HG03460 (cell line): ENCODE results near the gene TAS2R60.
"Not testable (repeated sequence)": the region's sequence is repeated elsewhere in the genome, so short reads cannot be mapped to it uniquely, and the experiment has no call there.

Experiments
- ATAC-seq: cut with Tn5 transposase; IDR thresholded peaks from one replicate; pipeline ENCODE4 v1.9.1; 2021; ENCODE audit not compliant: unreplicated experiment

Gene TAS2R60

DNA sequence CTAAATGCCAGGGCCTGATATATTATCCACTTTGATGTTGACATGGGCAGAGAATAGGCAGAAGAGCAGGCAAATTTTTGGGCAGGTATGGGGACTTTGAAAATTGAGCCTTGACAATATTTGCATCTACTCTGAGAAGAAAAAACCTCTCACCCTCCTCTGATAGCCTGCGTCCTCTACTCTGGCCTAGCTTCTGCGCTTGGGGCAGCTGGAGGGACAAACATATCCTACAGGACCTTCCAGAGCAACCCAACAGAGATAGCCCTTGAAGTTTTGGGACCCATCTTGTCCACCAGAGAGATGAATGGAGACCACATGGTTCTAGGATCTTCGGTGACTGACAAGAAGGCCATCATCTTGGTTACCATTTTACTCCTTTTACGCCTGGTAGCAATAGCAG is at the start of gene TAS2R60:
TAS2R60 (plus strand) TSS at position 301 of the 400 bp plus-strand sequence; CDS start at position 301, 0 bp downstream.
- no peak for ATAC-seq

- no peak for ATAC-seq
These were observed 49.2 kb upstream of the TAS2R60 start for GRCh38 chr7:143394068-143394467.

DNA sequence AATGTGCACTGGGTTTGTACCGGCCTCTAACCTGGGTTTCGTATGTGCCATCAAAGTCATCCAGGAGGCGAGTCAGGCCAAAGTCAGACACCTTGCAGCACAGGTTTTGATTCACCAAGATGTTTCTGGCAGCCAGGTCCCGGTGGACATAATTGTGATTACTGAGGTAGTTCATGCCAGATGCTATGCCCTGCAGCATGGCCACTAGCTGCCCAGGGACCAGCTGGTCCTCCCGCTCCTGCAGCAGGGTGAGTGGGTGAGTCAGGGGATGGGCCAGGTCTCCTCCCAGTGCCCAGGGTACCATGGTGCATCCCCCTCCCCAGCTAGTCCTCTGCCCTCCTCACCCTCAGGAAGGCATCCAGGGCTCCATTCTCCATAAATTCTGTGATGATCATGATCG is 48.5 kb upstream of the TAS2R60 start:
- no peak for ATAC-seq

DNA sequence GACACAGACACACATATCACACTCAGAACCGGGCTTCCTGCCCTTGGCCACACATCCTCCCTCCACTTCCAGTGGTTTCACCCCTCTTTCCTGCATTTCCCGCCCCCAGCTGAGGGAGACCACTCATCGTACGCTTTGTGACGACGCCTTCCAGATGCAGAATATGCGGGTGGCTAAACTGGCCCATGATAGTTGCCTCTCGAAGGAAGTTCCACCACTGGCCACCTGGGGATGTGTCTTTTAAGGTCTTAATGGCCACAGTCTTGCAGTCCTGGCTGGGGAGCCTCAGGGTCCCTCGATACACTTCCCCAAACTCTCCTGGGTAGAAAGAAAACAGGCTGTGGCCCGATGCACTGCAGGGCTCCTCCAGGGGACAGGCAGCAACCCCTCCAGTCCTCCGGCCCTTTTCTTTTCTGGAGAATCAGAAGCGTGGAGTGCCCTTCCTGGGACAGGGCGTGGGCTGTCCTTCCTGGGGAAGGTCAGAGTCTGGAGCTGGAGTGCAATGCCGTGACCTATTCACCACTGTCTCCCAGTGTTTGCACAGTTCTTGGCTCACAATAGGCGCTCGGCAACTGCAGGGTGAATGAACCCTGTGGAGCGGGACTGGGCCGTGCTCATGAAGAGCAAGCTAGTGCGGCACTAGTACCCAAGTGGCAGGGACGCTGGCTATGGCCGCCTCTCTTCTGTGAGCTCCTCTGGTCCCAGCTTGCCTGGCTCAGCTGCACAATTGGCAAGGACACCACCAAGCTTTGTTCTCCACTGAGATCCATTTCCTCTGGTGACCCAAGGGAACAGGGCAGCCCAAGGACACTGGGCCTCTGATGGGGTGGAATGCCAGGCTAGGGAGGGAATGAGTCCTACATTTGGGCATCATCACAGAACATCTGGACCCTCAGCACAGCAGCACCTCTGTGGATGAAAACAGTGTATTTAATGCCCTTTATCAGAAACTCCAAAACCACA is 47.8 kb upstream of the TAS2R60 start:
- ATAC-seq, result no peak

GRCh38 chr7:143396182-143396581 is 47.1 kb upstream of the TAS2R60 start:
- ATAC-seq, result no peak

GRCh38 chr7:143396625-143397556 is 46.4 kb upstream of the TAS2R60 start:
- ATAC-seq, result no peak

DNA sequence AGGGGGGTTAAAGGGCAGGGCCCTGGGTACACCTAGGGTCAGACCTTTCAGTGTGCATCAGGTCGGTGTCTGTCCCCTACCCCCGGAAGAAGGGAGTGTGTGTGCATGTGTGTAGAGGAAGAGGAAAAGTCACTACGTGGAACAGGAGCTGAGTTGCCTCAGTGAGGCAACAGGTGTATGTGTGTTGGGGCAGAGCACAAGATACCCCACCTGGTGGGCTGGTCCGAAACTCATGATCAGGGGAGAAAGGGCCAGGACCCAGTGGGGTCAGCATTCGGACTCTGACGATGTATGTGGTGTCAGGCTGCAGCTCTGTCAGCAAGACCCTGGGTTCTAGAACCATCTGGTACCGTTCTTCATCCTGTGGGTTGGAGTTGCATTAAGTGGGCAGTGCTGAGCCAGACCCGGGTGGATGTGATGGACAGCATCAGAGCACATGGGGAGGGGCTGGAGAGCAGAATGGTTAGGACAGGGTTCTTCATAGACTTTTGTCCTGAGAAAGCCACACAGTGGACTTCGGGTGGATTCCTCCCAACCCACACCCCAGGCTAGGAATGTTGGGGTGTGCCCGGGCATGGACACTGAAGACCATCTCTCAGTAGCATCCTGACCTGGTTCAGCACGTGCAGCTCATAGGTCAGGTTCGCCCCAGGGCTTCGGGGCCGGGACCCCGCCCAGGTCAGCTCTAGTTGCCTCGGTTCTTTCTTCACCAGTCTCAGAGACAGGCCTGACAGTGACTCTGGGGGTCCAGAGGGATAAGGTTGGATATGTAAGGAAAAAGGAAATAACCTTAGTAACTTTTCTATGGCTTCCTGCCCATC is 45.3 kb upstream of the TAS2R60 start:
- ATAC-seq, result no peak

DNA sequence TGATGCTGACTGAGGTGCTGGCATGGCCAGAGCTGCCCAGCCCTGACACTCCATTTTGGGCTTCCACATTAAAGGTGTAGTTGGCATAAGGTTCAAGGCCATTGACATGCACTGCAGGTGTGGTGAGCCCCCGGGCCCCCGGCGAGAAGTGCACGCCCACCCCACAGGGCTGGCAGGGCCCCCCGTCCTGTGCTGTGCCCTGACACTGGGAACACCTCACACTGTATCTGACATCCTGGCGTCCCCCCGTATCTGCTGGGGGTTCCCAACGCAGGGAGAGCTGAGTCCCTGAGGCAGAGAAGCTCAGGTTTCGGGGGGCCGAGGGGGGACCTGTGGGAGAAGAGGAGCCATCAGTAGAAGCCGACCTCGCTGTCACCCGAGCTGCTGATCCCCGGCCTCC is 44.6 kb upstream of the TAS2R60 start:
- no peak for ATAC-seq

DNA sequence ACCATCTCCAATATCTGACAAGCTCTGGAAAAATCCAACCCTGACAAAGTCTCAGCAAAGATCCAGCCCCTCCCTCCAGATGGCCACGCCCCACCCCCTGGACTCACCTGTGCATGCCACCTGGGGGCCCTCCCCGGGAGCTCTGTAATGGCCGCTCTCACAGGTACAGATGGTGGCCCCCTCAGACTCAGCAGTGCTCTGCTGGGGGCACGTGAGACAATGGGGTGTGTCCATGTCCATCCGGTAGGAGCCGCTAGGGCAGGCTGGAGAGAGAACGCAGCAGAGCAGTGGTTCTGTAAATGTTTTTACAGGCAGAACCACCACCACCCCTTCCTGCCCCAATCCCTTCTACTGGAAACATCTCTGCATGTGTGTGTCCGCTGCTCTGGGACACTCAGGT is 44.1 kb upstream of the TAS2R60 start:
- no peak for ATAC-seq

DNA sequence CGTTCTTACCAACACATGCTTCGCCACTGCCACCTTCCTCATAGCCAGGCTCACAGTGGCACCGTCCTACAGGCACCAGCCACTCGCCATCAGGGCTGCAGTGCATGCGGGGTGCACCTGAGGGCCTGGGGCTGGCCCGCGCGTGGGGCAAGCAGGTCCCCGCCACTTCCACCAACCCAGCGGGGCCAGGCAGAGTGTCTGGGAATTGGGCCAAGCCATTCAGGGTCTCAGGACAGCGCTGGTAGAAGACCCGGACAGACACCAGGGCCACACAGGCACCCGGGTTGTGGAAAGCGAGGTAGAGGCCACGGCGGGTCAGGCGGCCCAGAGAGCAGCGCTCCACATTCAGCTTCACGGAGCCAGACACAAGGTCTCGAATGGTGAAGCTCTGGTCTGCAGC is 43.6 kb upstream of the TAS2R60 start:
- no peak for ATAC-seq

- ATAC-seq, result no peak
These were observed 42.0 kb upstream of the TAS2R60 start for GRCh38 chr7:143401265-143401664.

DNA sequence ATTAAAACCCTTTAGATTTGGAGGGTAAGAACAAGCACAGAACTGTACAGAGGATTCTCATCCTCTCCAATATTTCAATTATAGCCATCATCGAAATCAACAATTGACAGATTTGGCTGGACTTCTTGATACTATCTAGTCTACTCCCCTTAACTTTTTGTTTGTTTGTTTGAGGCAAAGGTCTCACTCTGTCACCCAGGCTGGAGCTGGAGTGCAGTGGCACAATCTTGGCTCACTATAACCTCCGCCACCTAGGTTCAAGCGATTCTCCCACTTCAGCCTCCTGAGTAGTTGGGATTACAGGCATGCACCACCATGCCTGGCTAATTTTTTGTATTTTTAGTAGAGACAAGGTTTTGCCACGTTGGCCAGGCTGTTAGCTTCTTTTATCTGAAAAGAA is 41.0 kb upstream of the TAS2R60 start:
- ATAC-seq, result not testable (repeated sequence)

GRCh38 chr7:143405173-143406001 is 37.9 kb upstream of the TAS2R60 start:
- no peak for ATAC-seq

DNA sequence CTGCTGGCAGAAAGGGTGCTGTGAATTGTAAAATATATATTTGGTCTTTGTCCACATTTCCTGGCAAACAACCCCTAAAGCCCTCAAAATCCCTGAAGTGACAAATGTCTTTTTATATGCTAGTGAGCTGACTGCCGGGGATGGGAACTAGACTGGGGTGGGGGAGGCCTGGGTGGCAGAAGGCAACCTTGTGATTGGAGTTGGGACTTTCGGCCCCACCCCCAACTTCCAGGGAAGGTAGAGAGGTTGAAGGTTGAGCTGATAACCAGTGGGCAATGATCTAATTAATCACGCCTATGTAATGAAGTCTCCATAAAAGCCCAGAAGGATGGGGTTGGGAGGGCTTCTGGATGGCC is 37.3 kb upstream of the TAS2R60 start:
- ATAC-seq, result no peak

DNA sequence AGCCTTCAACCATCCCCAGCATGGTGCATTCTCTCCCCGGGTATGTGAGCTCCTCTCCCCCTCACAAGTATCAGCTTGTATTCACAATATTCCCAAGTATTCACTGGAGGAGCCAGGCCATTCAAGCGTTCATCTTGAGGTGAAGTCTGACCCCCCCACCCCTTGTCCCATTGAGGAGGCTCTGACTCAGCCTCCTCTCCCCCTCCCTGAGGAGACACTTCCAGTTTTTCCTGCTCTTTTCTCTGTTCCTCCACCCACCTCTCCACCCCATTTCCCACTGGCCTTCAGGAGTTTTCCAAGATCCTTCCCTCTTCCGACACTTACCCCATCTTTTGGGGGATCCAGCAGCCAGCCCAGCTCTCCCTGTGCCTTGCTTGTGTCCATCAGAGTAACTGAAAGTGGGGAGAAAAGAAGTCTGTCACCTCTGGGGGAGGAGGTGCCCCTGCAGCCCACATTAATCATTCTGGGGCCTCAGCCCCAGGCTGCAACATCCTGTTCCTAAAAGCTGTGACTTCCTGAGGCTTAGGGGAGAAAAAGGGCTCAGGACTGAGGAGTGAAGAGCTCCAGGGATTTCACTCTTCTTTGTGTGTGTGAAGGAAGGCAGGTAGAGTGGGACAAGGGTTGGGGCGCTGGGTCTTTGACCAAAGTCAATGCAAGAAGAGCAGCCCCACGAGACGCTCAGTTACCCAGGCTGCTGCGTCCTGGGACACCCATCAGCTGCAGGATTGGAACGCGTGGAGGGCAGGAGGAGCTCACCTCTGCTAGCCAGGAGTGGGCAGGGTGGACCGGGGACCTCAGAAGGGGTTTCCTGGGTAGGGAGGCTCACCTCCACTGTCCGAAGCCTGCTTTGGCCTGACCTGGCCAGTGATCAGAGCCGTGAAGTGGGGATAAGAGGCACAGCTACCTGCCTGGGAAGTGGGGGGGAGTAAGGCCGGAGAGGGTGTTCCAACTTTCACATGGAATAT is 35.7 kb upstream of the TAS2R60 start:
- ATAC-seq, result no peak

GRCh38 chr7:143408252-143408685 is 35.0 kb upstream of the TAS2R60 start:
- ATAC-seq, result no peak

- ATAC-seq, result no peak
These were observed 34.3 kb upstream of the TAS2R60 start, which contains the start of gene EPHA1 for GRCh38 chr7:143408686-143409561. Gene EPHA1 (minus strand): TSS chr7:143408856. CDS start chr7:143408805, 51 bp downstream.
